OCI-LY3 (cell line): ENCODE results near the gene VPS13D.

Experiments
- EZH2phosphoT487 ChIP-seq: fragments of 200-600 bp; shearing (Covaris generic); IDR thresholded peaks from 2 replicates; pipeline ENCODE4 v1.6.1; 2018; ENCODE audit warnings: antibody characterized with exemption, mixed run types, low read depth
- TF ChIP-seq, protein P1 (sequence below): fragments of 200-600, 300-600 bp; sonication (generic); IDR thresholded peaks from 2 replicates; pipeline ENCODE4 v1.5.1; 2014; ENCODE audit warnings: antibody characterized with exemption, low read length, low read depth

DNA sequence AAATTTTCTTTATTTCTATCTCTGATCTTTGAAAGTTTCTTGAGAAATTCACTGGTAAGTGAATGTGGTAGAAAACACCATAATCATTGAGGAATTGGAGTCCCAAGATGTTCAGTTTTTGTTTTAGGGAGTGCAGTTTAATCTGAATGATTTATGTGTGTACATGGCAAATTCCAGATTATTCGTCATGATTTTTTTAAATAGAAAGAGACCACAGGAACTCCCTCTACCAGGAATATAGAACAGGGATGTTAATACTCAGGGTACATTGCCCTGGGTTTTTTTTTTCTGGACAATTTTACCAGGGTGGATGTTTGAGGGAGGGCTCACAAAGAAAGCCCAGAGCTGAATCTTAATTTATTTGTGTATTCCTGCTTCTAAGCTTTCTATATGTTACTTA lies 109.0 kb downstream of the VPS13D start:
- TF ChIP-seq, protein P1, sequence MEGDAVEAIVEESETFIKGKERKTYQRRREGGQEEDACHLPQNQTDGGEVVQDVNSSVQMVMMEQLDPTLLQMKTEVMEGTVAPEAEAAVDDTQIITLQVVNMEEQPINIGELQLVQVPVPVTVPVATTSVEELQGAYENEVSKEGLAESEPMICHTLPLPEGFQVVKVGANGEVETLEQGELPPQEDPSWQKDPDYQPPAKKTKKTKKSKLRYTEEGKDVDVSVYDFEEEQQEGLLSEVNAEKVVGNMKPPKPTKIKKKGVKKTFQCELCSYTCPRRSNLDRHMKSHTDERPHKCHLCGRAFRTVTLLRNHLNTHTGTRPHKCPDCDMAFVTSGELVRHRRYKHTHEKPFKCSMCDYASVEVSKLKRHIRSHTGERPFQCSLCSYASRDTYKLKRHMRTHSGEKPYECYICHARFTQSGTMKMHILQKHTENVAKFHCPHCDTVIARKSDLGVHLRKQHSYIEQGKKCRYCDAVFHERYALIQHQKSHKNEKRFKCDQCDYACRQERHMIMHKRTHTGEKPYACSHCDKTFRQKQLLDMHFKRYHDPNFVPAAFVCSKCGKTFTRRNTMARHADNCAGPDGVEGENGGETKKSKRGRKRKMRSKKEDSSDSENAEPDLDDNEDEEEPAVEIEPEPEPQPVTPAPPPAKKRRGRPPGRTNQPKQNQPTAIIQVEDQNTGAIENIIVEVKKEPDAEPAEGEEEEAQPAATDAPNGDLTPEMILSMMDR: no peak
- TF ChIP-seq EZH2phosphoT487: no peak
